Activated T-cell treated with anti-CD3 and anti-CD28 coated beads, Interleukin-2, amount 50 U/mL, for 24 hours (primary cell): Measurements from ENCODE around the gene SNX10.

Experiments used
- DNase-seq: peaks from one replicate; pipeline ENCODE4 v3.0.0-alpha.2; 2020
- H3K27ac Mint-ChIP-seq: 2 replicates; pipeline ENCODE4 v1.8.0; 2020; ENCODE audit warnings: mild to moderate bottlenecking, mixed read lengths
- H3K27me3 Mint-ChIP-seq: 2 replicates; pipeline ENCODE4 v1.8.0; 2020; ENCODE audit warnings: mixed read lengths
- H3K36me3 Mint-ChIP-seq: 2 replicates; pipeline ENCODE4 v1.8.0; 2020; ENCODE audit warnings: low read depth, mixed read lengths
- H3K4me1 Mint-ChIP-seq: 2 replicates; pipeline ENCODE4 v1.8.0; 2020; ENCODE audit warnings: low read depth, mixed read lengths
- H3K4me3 Mint-ChIP-seq: 2 replicates; pipeline ENCODE4 v1.8.0; 2020; ENCODE audit warnings: mild to moderate bottlenecking, moderate library complexity, mixed read lengths
- H3K9me3 Mint-ChIP-seq: 2 replicates; pipeline ENCODE4 v1.8.0; 2020; ENCODE audit warnings: mixed read lengths

SNX10 gene

DNA sequence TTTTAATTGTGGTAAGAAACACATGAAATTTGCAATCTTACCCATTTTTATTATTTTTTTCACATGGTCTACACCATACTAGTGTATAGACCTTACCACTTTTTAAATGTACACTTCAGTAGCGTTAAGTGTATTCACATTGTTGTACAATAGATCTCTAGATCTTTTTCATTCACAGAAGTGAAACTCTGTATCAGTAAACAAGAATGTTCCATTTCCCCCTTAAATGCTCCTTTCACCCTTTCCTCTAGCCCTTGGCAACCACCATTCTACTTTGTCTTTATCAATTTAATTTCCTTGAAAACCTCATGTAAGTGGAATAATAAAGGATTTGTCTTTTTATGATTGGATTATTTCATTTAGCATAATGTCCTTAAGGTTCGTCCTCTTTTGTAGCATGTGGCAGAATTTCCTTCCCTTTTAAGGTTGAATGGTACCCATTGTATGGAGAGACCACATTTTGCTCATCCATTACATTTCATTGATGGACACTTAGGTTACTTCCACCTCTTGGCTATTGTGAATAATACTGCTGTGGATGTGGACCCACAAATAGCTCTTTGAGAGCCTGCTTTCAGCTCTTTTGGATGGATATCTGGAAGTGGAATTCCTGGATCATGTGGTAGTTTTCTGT, 45.7 kb downstream of the SNX10 start:
- Mint-ChIP-seq H3K36me3 (peaks cover 3% of the 10 kb centered on the region), H3K27ac (no peak overlapping the region), H3K4me3 (no peak overlapping the region), H3K4me1 (peaks cover 23% of the 10 kb centered on the region), H3K9me3 (no peaks in the 10 kb centered on the region), H3K27me3 (no peaks in the 10 kb centered on the region)
- no peak for DNase-seq

DNA sequence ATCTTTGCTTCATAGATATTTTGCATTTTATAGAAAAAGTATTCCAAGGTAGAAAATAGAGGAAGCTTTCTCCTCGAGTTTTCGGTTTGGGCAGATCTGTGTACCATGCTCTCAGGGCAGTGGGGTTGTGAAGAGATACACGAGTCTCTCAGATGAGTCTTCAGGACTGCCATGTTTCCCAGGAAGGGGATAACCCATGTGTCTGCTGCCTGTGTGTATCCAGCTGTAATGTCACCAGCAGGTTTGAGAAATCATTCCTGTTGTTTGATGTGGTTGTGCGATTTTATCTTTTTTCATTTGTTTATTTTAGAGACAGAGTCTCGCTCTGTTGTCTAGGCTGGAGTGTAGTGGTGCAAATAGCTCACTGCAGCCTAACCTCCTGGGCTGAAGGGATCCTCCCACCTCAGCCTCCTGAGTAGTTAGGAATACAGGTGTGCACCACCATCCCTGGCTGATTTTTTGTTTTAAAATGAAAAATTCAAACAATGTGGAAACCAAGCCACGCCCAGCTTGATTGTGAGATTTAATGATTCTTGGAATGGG, 48.9 kb downstream of the SNX10 start:
- DNase-seq = no peak
- H3K36me3 Mint-ChIP-seq = peaks cover 7% of the 10 kb centered on the region
- H3K4me1 Mint-ChIP-seq = peaks cover 3% of the 10 kb centered on the region
- no peak overlapping the region for H3K27ac Mint-ChIP-seq
- no peaks in the 10 kb centered on the region for H3K27me3 Mint-ChIP-seq
- H3K9me3 Mint-ChIP-seq = no peaks in the 10 kb centered on the region
- H3K4me3 Mint-ChIP-seq = no peak overlapping the region

DNA sequence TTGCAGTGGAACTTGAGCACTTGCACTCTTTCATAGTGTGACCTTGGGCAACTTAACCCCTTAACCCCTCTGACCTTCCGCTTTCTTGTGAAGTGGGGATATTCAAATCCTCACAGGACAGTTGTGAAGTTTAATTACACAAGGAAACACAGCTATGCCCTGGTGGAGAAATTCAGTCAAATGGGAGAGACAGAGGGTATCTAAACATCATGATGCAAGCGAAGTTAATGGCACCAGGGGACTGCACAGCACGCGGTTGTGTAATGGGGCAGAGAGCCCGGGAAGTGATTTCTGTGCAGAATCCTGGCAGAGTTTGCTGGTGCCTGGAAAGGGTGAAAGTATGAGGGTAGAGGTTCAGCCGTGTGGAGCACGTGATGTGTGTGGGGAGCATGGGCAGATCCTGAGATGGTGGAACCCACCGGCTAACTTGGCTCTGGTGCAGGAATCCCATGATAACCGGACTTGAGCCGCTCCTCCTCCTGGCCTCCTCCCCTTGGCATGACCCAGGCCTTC, 51.7 kb downstream of the SNX10 start:
- peaks cover 11% of the 10 kb centered on the region for H3K4me1 Mint-ChIP-seq
- H3K27me3 Mint-ChIP-seq = no peaks in the 10 kb centered on the region
- H3K9me3 Mint-ChIP-seq = no peaks in the 10 kb centered on the region
- no peak overlapping the region for H3K27ac Mint-ChIP-seq
- H3K4me3 Mint-ChIP-seq = no peak overlapping the region
- H3K36me3 Mint-ChIP-seq = peaks cover 25% of the 10 kb centered on the region
- no peak for DNase-seq

DNA sequence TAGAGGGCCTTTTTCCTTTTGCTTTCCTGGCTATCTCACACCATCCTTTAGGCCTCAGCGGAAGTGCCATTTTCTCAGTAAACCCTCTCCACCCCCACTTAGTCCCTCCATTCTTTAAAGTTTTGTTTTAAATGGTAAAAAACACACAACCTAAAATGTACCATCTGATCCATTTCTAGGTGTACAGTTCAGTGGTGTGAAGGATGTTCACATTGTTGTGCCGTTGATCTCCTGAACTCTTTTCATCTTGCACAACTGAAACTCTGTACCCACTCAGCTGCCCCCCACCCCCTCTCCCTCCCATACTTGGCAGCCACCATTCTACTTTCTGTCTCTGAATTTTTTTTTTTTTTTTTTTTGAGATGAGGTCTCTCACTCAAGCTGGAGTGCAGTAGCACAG, 52.2 kb downstream of the SNX10 start:
- H3K36me3 Mint-ChIP-seq = peaks cover 29% of the 10 kb centered on the region
- no peaks in the 10 kb centered on the region for H3K9me3 Mint-ChIP-seq
- no peak overlapping the region for H3K4me3 Mint-ChIP-seq
- no peaks in the 10 kb centered on the region for H3K27me3 Mint-ChIP-seq
- DNase-seq = no peak
- no peak overlapping the region for H3K27ac Mint-ChIP-seq
- H3K4me1 Mint-ChIP-seq = peaks cover 11% of the 10 kb centered on the region

DNA sequence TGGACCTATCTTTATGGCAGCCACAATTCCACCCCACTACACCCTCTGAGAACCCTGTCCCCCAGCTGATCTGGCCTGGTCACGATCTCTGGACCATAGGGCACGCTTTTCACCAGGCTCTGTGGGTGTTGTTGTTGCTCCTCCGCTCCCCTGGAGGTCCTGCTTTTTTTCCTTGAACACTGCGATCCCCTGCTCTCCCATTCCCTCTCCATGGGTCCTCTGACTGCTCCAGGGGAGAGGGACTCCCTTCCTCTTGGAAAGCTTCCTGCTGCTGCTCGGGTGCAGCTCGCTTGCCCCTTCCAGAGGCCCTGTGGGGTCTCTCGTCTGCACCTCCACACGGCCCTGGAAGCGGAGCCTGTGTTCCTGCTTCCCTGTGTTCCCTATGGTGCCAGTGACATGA, 53.5 kb downstream of the SNX10 start:
- H3K9me3 Mint-ChIP-seq = no peaks in the 10 kb centered on the region
- H3K4me1 Mint-ChIP-seq = peaks cover 11% of the 10 kb centered on the region
- DNase-seq = no peak
- H3K36me3 Mint-ChIP-seq = peaks cover 26% of the 10 kb centered on the region
- H3K27ac Mint-ChIP-seq = no peak overlapping the region
- H3K27me3 Mint-ChIP-seq = no peaks in the 10 kb centered on the region
- no peak overlapping the region for H3K4me3 Mint-ChIP-seq

DNA sequence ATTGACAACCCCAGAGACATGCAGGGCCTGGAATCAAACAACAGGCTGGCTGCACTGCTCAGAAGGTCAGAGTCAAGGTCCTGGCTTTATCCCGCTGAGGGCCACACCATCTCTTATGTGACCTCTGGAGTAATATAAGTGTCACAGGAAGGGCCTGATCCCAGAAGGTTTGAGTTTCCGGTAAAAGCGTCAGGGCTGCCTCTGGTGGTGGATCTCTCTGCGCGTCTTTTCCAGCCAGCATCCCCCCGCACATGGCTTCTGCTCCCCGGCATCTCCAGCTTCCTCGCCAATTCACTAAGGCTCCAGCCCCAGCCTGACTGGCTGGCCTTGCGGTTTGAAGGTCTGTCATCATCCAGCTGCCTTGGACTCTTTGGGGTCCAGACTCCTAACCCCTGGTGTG, 54.2 kb downstream of the SNX10 start:
- Mint-ChIP-seq H3K27me3 (no peaks in the 10 kb centered on the region), H3K4me3 (no peak overlapping the region), H3K9me3 (no peaks in the 10 kb centered on the region), H3K27ac (no peak overlapping the region), H3K36me3 (peaks cover 26% of the 10 kb centered on the region), H3K4me1 (peaks cover 11% of the 10 kb centered on the region)
- DNase-seq = no peak

DNA sequence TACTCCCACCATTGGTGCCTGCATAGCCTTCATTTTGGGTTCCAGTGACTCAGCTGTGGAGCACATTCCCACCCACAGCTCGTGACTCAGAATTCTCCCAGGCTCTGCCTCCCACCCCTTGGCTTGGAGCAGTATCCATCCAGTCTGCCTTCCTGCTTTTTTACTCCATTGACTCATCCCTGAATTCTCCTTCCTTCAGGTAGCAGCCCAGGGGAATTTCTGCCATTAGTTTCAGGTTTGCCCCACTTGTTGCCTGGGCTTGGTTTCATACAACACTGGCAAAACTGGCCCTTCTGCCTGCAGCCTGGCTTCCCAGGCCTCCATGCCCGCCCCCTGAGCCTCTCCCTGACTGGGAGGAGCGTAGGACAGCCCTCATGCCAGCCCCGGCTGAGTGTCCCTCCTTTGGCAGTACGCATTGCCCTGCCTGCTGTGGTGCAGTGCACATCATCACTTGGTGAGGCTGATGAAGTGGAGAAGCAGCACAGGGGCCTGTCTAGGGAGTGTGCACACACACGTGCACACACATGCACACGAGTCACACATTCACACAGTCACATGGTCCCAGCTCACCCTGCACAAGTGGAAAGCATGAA, 55.0 kb downstream of the SNX10 start:
- Mint-ChIP-seq H3K27me3 (no peaks in the 10 kb centered on the region), H3K36me3 (peaks cover 31% of the 10 kb centered on the region), H3K27ac (no peak overlapping the region), H3K9me3 (no peaks in the 10 kb centered on the region), H3K4me1 (peaks cover 11% of the 10 kb centered on the region), H3K4me3 (no peak overlapping the region)
- DNase-seq = no peak

DNA sequence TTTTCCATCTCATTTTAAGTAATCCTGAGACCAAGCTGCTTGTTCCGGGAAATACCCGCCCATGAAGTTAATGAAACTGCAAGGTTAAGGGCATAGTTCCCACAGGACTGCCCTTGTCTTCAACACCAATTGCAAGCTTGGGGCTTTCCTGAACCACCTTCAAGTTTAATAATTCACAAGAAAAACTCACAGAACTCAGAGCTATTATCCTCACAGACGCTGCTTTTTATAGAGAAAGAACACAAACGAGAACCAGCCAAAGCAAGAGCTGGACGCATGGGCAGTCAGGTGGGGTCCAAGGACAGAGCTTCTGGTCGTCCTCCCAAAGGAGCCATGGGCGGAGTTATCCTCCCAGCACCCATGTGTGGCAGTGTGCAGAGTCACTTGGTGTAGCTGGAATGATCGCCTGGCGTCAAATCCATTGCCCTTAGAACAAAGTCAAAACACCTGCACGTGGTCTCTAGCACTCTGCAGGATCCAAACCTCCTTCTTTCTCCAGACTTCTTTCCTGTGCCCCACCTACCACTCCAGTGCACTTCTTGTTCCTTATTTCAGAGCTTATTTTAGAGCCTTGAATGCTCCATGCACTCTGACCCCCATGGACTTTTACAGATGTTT, 56.7 kb downstream of the SNX10 start:
- H3K27me3 Mint-ChIP-seq = no peaks in the 10 kb centered on the region
- H3K4me1 Mint-ChIP-seq = peaks cover 11% of the 10 kb centered on the region
- no peak overlapping the region for H3K27ac Mint-ChIP-seq
- H3K4me3 Mint-ChIP-seq = no peak overlapping the region
- peaks cover 36% of the 10 kb centered on the region for H3K36me3 Mint-ChIP-seq
- H3K9me3 Mint-ChIP-seq = no peaks in the 10 kb centered on the region
- DNase-seq = no peak

DNA sequence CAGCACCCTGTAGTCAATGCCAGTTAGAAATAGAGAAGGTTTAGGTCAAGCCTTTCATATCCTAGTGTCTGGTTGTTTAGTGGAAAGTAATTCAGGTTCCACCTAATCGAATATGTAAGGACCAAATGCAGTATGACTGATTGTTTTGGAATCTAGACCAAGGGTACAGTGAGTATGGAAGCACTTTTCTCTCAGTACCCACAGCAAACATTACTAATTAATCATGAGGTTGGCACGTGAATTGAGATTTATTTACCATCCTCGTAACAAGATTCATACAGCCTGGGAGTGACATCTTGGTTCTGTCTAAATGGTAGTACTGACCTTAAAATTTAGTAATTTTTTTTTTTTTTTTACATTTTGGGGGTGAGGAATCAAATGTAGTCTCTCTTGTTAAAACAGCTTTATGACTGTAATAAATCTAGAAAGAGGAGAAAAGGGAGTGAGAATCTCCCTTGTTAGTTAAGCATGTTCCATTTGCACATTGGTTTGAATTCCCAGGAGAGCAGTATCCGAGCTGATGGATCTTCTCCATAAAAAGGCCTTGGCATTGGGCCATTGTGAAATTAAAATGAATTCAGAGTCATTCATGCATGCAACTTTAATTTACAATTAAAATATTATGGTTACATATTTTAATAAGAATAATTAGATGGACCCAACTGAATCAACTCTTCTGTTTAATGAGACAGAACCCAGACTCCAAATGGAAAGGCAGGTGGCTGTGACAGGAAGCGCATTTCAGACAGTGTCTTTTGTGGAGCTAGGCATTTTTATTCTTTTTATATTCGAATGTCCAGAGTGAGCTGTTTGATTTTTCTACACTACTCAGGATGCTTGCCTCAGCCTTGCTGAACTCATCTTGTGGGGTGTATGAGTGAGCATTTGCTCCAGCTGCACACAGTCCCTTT, 57.6 kb downstream of the SNX10 start:
- H3K36me3 Mint-ChIP-seq = peaks cover 36% of the 10 kb centered on the region
- H3K4me1 Mint-ChIP-seq = peaks cover 11% of the 10 kb centered on the region
- H3K9me3 Mint-ChIP-seq = no peaks in the 10 kb centered on the region
- no peak for DNase-seq
- H3K27ac Mint-ChIP-seq = no peak overlapping the region
- no peak overlapping the region for H3K4me3 Mint-ChIP-seq
- H3K27me3 Mint-ChIP-seq = no peaks in the 10 kb centered on the region

DNA sequence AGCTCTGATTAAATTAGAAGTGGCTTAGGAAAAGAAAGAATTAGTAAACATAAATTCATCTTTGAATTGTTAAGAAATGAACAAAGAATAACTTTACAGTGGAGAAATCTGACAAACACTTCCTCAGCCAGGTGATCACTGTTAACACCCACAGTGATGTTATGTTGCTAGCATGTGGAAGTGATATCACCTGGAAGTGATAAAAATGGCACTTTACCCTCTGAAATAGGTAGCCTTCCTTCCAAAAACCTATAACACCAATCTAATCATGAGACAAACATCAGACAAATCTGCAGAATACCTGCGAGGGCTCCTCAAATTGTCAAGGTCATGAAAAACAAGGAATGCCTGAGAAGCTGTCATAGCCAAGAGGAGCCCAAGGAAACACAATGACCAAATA, 59.5 kb downstream of the SNX10 start:
- Mint-ChIP-seq H3K27ac (no peak overlapping the region), H3K9me3 (no peaks in the 10 kb centered on the region), H3K4me3 (no peak overlapping the region), H3K27me3 (no peaks in the 10 kb centered on the region), H3K4me1 (peaks cover 11% of the 10 kb centered on the region), H3K36me3 (peaks cover 31% of the 10 kb centered on the region)
- no peak for DNase-seq

DNA sequence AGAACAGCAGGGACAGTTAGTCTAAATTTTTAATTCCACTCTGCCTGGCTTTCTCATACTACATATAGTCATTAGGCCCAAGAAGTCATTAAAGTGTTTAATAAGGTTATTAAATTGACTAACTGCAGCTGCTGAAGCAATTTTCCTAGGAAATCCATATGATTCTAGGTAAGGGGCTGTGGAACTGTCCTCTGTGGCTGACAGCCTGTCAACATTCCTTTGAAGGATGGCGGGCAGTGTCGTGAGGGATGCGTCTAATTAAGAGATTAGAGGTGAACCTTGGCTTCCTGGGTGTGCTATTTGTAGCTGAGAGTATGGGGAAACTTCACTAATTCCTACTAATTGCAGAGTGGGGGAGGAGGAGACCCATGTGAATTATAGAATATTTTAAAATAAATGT, 64.6 kb downstream of the SNX10 start:
- H3K27me3 Mint-ChIP-seq = no peaks in the 10 kb centered on the region
- H3K4me1 Mint-ChIP-seq = peaks cover 3% of the 10 kb centered on the region
- DNase-seq = no peak
- H3K4me3 Mint-ChIP-seq = no peak overlapping the region
- H3K9me3 Mint-ChIP-seq = no peaks in the 10 kb centered on the region
- H3K36me3 Mint-ChIP-seq = peaks cover 7% of the 10 kb centered on the region
- no peak overlapping the region for H3K27ac Mint-ChIP-seq

DNA sequence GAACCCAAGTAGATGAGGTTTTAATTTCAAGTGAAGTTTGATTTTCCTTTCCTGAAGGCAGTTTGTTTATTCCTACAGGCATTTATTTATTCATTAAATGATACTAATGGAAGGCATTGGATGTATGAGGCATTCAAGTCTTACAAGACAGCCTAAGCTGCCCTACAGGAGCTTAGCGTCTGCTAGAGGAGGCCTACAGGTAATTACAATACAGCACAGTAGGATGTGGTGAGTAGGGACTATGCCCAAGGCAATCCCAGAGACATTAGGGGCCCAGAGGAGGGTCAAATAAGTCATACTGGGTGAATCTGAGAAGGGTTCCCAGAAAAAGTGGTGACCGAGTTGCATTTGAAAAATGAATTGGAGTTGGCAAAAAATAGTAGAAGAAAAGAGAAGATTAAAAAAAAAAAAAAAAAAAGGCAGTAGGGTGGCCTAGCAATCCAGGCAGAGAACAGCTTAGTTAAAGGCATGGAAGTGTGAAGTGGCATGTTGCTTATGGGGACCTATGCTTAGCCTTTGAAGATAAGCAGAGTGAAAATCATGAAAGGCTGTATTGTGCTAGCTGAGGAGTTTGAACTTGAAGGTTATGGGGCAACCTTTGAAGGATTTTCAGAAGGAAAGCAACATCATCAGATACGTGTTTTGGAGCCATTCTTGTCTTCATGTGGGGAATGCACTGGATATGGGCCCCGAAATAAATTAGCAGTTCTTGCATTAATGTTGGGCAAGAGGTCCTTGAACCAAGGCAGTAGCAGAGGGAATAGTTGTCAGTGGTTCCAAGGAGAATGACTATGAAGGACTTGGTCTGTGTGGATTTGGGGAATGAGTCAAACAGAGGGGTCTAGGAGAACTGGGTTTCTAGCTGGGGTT, 65.5 kb downstream of the SNX10 start:
- Mint-ChIP-seq H3K9me3 (no peaks in the 10 kb centered on the region), H3K27ac (no peak overlapping the region), H3K4me3 (no peak overlapping the region), H3K27me3 (no peaks in the 10 kb centered on the region), H3K36me3 (peaks cover 5% of the 10 kb centered on the region), H3K4me1 (peaks cover 3% of the 10 kb centered on the region)
- DNase-seq = no peak

DNA sequence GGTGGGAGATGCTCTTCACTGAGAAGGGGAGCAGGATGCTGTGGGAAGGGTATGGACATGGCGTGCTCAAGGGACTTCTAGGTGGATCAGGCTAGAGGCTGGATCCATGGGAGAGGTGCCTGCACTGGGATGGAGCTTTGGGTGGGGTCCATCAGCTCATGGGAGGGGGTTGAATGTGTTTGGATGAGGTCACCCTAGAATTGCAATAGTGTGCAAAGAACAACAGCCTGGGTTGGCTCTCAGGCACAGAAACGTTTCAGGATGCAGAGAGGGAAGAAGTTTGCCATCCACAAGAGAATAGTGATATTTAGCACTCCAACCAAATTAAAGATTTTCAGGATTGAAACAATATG, 66.1 kb downstream of the SNX10 start:
- DNase-seq = no peak
- Mint-ChIP-seq H3K36me3 (peaks cover 2% of the 10 kb centered on the region), H3K4me3 (no peak overlapping the region), H3K27me3 (no peaks in the 10 kb centered on the region), H3K27ac (no peak overlapping the region), H3K9me3 (no peaks in the 10 kb centered on the region), H3K4me1 (peaks cover 3% of the 10 kb centered on the region)

DNA sequence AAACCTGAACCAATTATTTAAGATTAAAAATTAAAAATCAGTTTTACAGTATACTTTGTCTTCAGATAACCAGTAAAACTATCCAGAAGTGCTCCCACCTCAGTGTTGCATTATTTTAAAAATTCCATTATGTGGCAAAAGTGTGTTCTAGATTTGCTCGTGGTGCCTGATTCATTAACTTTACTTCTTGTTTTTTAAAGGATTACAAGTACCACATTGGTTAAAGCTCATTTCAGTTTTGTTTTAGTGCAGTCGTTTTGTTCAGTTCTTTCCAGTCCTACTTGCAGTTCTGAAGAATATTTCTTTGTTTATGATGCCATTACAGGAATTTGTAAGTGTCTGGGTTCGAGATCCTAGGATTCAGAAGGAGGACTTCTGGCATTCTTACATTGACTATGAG, 69.0 kb downstream of the SNX10 start:
- no peak for DNase-seq
- Mint-ChIP-seq H3K4me1 (peaks cover 7% of the 10 kb centered on the region), H3K27me3 (no peaks in the 10 kb centered on the region), H3K4me3 (no peak overlapping the region), H3K9me3 (no peaks in the 10 kb centered on the region), H3K27ac (no peak overlapping the region), H3K36me3 (peaks cover 15% of the 10 kb centered on the region)
